GM18873 (cell line): ENCODE results near the gene B3GNT8.
"Not testable (repeated sequence)": the region's sequence is repeated elsewhere in the genome, so short reads cannot be mapped to it uniquely, and the experiment has no call there.

ENCODE experiments used
- ATAC-seq: cut with Tn5 transposase; IDR thresholded peaks from one replicate; pipeline ENCODE4 v1.9.1; 2021; ENCODE audit warnings: mild to moderate bottlenecking, moderate library complexity, moderate number of reproducible peaks; ENCODE audit not compliant: unreplicated experiment, low FRiP score

B3GNT8 gene, protein sequence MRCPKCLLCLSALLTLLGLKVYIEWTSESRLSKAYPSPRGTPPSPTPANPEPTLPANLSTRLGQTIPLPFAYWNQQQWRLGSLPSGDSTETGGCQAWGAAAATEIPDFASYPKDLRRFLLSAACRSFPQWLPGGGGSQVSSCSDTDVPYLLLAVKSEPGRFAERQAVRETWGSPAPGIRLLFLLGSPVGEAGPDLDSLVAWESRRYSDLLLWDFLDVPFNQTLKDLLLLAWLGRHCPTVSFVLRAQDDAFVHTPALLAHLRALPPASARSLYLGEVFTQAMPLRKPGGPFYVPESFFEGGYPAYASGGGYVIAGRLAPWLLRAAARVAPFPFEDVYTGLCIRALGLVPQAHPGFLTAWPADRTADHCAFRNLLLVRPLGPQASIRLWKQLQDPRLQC

DNA sequence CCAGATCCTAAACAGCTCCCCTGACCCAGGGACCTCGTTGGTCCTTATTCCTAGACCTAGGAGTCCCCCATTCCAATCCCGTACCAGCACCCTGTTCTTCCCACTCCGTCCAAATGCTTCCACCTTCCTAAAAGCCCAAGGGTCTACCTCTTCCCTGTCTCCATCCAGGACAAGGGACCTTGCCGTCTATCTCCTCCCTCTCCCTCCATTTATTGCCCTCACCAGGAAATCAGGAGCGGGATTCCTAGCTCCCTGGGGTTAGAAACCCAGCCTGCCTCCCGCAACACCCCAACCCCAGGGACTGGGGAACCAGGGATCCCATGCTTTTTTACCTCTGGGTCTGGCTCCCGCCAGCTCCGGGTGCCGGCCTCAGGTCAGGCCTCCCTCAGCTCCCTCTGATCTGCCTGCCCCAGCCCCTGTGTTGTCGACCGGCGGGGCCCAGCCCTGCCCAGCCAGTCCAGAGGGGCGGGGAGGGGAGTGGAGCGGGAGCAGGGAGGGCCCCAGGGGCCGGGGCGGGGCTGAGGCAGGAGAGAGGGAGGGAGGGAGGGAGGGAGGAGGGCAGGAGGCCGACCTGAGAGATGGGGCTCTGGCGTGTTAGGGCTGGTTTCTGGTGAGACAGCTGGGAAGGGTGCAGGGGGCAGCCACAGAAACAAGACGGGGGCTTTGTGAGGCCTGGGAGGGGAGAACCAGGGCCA, at the start of gene B3GNT8:
Gene B3GNT8 (minus strand): TSS at position 423 of the 695 bp plus-strand sequence. CDS start 596 bp downstream, outside the sequence.
- ATAC-seq: no peak

DNA sequence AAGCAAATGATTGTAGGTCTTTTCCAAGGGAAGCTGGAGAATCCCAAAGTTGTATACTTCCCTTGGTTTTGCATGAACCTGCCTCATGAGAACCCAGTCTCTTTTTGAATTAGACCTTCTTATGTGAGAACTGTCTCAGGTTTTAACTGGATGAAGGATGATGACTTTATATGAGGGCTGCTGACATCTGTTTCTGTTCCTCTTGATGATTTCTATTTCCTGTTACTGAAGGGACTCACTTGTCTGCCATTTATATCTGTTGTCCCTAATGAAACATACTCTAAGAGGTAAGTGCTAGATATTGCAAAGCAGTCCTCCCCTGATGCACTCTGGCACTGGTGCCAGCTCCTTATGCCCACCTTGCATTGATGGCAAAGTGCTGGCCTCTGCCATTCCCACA, 49.4 kb upstream of the B3GNT8 start:
- ATAC-seq: no peak

DNA sequence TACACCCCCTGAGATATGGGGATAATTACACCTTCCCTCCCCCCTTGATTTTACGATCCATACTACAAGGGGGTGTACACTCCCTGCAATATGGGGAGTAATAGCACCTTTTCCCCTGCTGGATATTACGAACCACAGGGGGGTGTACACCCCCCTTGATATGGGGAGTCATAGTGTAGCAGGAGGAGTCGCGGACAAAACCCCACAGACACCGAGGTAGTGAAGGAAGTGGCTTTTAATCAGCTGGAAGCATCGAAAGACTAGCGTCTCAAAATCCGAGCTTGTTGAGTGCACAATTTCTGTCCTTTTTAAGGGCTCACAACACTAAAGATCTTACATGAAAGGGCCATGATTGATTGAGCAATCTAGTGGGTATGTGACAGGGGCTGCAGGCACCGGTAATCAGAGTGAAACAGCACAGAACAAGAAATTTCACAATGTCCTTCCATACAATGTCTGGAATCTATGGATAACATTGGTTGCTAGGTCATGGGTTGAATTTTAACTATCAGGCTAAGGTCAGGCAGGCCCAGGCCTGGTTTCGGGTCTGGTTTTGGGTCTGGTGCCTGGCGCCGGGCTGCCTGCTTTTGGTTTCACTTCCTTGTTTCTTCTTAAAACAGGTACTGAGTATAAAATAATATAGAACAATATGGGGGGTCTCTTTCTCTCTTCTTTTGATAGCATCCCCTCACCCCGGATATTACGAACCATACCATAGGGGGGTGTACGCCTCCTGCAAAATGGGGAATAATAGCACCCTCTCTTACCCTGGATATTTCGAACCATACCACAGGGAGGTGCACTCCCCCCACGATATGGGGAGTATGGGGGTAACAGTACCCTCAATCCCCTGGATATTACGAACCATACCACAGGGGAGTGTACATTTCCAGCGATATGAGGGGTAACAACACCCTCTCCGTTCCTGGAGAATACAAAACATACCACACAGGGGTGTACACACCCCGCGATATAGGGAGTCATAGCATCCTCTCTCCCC, 36.4 kb upstream of the B3GNT8 start:
- not testable (repeated sequence) for ATAC-seq

DNA sequence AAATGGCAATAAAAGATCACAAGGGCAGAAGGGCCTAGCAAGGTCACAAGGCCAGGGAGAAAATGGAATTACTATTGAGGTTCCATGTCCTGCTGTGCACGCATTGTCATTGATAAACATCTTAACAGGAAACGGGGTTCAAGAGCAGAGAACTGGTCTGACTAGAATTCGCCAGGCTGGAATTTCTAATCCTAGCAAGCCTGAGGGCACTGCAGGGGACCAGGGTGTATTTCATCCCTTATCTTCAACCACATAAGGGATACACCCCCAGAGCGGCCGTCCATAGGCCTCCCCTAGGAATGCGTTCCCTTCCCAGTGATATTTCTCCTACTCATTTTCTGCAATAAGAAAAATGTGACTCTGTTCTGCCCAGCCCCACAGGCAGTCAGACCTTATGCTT, 35.3 kb upstream of the B3GNT8 start:
- ATAC-seq: no peak

DNA sequence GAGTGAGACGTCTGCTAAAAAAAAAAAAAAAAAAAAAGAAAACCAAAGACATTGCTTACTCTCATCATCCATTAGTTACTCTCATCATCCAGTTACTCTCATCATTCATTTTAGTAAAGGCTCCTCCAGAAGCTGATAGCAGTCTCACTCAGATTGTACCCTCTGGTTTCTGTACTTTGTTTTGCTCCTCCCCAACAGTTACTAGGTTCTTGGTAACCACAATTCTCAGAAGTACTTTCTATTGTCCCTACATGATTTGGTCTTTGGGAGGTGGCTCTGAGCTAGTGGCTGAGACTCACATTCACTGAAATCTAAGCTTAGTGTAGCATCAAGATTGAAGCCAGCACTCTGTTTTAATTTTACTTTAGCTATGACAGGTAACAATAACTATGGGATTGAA, 30.1 kb upstream of the B3GNT8 start:
- peak; percentile 67 for ATAC-seq

DNA sequence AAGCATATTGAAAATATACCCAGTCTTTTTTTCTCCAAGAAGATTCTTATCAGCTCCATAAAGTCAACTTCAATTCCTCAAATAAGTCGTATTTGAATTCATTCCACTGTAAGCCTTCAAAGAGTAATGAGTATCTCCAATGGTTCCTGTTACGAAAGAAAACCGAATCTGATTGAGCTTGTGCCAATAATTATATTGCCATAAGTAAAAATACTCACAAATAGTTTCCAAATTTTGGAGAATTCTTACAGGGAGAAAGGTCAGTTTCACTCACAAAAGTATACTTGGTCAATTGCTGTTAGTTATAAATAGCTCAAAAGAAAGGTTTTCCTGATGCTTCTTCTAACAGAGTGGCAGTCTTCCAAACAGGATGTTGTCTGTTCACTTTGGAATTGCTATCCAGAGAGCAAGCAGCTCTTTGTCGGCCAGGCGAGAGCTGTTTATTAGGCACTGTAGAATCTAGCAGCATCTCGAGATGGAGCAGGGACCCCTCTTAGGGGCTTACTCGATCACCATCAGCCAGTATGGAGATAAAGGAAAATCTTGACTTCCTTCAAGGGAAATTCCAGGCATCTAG, 29.3 kb upstream of the B3GNT8 start:
- ATAC-seq: no peak

DNA sequence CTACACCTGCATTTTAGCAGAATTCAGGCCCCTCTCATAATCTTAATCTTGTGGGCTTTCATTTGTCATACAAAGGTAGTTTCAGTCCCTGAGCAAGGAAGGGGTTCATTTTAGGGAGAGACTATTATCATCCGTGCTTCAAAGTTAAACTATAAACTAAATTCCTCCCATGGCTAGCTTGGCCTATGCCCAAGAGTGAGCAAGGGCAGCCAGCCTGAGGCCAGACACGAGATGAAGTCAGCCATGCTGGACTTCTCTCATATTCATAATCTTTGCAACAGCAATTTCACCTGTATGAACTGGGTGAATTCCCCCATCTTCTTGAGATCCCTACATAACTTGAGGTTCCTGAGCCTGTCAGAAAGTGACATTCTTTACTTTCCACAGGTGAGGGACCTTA, 28.8 kb upstream of the B3GNT8 start:
- no peak for ATAC-seq

DNA sequence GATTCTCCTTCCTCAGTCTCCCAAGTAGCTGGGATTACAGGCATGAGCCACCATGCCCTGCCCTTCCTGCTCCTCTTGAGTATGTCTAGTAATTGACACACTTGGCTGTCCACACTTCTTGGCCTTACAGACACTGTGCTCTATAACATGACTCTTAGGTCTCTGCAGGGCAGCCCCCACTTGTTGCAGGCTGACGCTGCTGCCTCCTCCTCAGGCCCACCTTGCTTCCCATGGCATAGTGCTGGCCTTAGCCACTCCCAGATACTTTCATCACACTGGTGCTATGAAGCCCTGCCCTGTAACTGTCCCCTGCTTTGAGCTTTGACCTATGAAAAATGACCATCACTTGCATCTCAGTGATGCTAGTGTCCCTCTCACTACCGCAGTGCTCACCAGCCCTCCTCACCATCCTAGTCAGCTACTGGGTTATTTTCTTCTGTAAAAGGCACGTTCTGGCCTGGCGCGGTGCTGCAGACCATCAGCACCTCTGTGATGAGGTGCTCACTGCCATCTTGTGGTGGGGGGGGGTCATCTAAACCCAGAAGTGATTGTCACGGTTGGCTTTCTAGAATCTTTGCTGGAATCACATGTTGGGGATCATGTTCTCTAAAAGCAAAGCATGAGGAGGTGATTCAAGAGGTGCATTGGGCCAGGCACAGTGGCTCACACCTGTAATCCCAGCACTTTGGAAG, 25.6 kb upstream of the B3GNT8 start:
- no peak for ATAC-seq

DNA sequence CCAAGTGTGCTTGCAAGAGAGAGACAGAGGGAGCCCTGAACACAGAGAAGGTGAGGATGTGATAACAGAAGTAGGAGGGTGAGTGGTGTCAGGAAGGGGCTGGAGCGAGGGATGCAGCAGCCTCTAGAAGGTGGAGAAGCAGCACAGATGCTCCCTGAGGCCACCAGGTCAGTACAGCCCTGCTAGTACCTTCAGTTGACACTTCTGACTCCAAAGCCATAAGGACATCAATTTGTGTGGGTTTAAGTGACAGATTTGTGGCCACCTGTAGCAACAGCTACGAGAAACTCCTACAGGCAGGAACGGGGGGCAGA, 22.6 kb upstream of the B3GNT8 start:
- ATAC-seq: no peak

DNA sequence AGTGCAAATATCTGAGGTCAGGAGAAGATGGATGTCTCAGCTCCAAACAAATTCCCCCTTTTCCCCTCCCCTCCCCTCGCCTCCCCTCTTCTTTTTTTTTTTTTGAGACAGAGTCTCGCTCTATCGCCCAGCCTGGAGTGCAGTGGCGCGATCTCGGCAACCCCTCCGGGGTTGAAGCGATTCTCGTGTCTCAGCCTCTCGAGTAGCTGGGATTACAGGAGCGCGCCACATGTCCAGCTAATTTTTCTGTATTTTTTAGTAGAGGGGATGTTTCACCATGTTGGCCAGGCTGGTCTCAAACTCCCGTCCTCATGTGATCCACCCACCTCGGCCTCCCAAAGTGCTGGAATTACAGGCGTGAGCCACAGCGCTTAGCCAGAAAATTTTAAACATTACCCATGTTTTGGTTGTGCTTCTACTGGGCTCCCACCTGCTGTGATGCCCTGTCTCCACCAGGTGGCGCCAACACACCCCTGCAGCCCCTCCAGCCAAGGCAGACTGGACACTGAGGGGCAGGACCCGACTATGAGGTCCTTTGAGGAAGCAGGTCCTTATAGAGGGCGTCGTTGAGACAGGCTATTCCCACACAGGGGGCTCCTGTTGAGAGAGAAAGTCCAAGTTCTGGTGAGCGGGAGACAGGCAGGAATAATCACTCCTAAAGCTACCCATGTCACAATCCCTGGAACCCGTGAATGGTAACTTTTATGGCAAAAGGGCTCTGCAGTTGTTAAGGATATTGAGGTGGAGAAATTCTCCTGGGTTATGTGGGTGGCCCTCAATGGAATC, 22.1 kb upstream of the B3GNT8 start:
- no peak for ATAC-seq

DNA sequence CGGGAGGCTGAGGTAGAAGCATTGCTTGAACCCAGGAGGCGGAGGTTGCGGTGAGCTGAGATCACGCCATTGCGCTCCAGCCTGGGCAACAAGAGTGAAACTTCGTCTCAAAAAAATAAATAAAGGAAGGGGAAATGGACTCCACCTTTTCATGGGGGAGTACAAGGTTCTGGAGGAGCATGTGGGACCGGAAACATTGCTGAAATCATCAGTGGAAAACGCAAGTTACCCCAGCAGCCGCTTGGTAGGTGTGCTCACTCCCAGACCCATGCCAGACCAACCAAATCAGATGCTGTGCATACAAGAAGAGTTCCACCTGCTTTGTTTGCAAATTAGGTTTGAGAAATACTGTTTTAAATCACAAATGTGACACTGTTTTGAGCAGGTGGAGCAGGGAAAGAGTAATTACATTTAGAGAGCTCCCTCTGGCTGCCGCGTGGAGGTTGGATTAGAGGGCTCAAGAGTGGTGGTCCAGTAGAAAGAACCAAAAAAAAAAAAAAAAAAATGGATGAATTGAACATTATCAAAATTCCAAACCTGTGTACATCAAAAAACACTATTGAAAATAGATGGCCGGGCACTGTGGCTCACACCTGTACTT, 20.7 kb upstream of the B3GNT8 start:
- ATAC-seq: no peak

DNA sequence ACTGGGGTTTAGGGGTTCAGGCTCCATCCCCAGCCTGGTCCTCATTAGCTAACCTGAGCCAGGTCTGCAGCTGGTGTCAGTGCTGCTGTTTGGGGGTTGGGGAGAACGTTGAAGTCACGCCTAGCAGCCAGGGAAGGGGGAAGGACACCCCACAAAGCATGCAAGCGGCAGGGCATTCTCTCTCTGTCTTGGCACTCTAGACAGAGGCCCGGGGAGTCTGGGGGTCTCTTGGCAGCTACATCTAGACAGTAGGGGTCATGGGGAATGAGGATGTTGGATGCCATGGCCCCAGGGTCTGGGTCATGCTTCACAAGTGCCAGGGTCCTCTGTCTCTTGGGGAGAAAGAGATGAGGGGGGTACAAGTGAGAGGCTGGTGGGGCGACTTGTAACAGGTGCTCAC, 18.4 kb upstream of the B3GNT8 start:
- ATAC-seq: no peak

DNA sequence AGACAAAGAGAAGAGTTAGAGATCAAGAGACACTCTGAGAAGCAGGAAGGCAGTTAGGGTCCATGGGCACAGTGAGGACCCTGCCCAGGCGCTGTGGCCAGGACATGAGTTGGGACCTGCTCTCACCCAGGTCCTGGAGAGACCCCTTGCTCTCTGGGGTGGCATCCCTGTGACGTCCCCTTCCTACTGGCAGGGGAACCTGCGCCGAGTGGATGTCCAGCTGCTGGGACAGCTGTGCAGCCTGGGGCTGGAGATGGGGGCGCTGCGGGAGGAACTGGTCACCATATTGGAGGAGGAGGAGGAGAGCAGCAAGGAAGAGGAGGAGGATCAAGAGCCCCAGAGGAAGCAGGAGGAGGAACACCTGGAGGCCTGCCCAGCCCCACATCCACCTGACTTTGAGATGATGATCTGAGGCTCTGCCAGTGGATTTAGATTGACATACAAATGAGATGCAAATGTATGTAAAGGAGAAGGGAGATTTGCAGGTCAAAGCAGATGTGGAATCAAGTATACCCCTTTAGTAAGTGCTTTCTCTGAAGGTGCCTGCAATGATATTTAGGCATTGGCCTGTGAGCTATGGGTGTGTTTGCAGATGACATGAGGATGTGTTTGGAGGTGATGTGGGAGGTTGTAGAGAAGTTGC, 16.8 kb upstream of the B3GNT8 start:
- ATAC-seq: no peak

DNA sequence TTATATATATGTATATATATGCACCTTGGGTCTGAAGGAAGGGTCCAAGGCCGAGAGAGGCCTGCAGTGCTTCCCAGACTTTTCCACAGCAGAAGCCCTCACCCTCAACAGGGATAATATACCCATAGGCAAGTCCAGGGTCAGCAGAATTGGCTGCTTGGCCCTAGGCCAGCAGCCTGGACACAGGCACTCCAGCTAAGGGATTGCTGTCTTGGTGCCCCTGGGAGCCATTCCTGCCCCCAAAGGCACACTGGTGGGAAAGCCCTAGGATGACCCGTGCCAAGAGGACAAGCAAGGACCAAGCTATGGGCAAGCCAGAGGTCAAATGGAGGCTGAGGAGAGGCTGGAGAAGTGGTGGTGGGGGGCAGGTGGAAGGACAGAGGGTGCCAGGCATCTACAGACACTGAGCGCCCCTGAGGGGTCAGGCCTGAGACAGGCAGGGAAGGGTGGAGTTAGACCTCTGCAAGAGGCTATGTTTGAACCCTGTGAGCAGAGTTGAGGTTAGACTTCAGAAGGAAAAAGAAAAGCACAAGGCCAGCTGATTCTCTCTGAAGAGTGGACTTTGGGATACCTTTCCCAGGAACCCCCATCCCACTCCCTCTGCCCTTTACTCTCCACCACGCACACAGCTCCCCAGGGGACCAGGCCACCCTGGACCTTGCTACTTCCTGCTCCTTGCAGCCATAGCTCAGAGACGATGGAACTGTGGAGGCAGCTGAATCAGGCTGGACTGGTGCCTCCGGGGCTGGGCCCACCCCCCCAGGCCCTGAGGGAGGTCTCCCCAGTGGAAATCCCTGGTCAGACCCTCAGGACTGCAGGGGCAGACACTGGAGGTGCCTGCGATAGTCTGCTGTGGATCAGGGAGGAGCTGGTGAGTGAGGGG, 15.5 kb upstream of the B3GNT8 start, which contains the start of gene ERICH4:
Gene ERICH4 (plus strand): TSS at position 684 of the 883 bp plus-strand sequence. CDS start 14 bp downstream, at position 698.
- no peak for ATAC-seq

DNA sequence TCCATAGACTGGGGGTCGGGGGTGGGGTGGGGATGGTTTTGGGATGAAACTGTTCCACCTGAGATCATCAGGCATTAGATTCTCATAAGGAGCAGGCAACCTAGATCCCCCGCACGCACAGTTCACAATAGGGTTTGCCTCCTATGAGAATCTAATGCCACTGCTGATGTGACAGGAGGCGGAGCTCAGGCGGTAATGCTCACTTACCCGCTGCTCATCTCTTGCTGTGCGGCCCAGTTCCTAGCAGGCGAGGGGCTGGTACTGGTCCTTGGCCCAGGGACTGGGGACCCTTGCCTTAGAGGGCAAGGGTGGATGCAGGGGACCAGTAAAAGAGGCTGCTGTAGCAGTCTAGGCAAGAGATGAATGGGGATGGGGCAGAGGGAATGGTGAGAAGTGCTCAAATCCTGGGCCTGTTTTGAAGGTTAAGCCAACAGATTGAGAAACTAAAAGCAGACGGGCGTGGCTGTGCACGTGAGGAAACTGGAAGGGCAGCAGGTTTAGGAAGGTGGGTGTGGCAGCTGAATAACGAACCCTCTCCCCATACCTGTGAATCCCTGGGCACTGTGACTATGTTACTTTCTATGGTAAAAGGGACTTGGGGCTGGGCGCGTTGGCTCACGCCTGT, 14.3 kb upstream of the B3GNT8 start:
- ATAC-seq: no peak

DNA sequence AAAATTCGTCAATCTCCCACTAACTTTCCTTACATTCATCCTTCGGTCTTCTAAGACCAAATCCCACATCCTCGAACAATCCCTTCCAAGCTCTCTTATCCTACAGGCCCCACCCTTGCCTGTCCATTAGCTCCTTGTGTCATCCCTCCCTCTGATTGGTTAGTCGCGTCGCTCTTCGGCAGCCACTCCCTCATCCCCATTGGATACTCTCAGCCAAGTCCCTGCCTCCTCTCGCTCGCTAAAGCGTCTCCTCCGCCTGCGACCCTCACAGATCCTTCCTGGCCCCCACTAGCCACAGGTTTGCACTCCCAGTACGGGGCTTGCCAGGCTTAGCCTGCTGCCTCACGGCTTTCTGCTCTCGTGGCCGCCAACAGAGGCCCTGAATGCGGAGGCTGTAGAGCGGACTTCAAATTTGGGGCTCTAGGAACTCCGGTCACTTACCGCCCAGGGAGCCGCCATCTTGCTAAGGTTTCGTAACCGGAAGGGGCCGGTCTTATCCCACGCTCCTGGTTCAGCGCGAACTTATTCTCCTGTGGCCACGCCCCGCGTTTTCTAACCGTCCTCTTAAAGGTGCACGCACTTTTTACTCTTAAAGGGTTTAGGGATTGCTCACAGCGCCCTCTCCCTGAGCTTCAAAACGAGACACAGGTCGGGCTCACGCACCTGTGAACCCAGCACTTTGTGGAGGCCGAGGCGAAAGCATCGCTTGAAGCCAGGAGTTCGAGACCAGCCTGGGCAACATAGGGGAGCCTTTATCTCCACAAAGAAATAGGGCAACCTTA, 12.5 kb upstream of the B3GNT8 start, which contains the start of gene DMAC2:
Gene DMAC2 (minus strand): TSS at position 472 of the 782 bp plus-strand sequence. CDS start 13 bp downstream, at position 459.
- peak; percentile 81 for ATAC-seq
